ELR (cell line): Measurements from ENCODE around the gene NUMB.

ENCODE experiments used
- DNase-seq: peaks from one replicate; pipeline ENCODE4 v3.0.0-alpha.2; 2015; ENCODE audit warnings: low read depth

Gene NUMB

GRCh38 chr14:73289729-73290128 lies 168.6 kb downstream of the NUMB start:
- DNase-seq: no peak

GRCh38 chr14:73289308-73289707 lies 169.0 kb downstream of the NUMB start:
- no peak for DNase-seq

- DNase-seq: no peak
Observed at GRCh38 chr14:73287071-73287470, 171.3 kb downstream of the NUMB start.

GRCh38 chr14:73286598-73286997 lies 171.7 kb downstream of the NUMB start:
- DNase-seq: no peak

- DNase-seq: no peak
Observed at GRCh38 chr14:73285979-73286378, 172.4 kb downstream of the NUMB start.

GRCh38 chr14:73283608-73284379 lies 174.6 kb downstream of the NUMB start:
- peak; percentile 24 for DNase-seq

- no peak for DNase-seq
Observed at GRCh38 chr14:73280903-73281302, 177.4 kb downstream of the NUMB start.

- DNase-seq: no peak
Observed at GRCh38 chr14:73277376-73277775, 181.0 kb downstream of the NUMB start.

- DNase-seq: no peak
Observed at GRCh38 chr14:73276836-73277235, 181.5 kb downstream of the NUMB start.

- no peak for DNase-seq
Observed at GRCh38 chr14:73273799-73274198, 184.5 kb downstream of the NUMB start.

- DNase-seq: no peak
Observed at GRCh38 chr14:73272393-73272792, 186.0 kb downstream of the NUMB start.

GRCh38 chr14:73269729-73270531 lies 188.4 kb downstream of the NUMB start:
- peak; percentile 56 for DNase-seq

GRCh38 chr14:73267474-73267873 lies 190.9 kb downstream of the NUMB start:
- no peak for DNase-seq

GRCh38 chr14:73266317-73266716 lies 192.0 kb downstream of the NUMB start:
- DNase-seq: no peak

- DNase-seq: no peak
Observed at GRCh38 chr14:73265721-73266046, 192.7 kb downstream of the NUMB start.

GRCh38 chr14:73264885-73265720 lies 193.2 kb downstream of the NUMB start:
- no peak for DNase-seq

GRCh38 chr14:73264080-73264884 lies 194.1 kb downstream of the NUMB start:
- no peak for DNase-seq

- DNase-seq: no peak
Observed at GRCh38 chr14:73263606-73264005, 194.7 kb downstream of the NUMB start.

GRCh38 chr14:73262427-73263183 lies 195.7 kb downstream of the NUMB start:
- no peak for DNase-seq

- DNase-seq: no peak
Observed at GRCh38 chr14:73261520-73262426, 196.6 kb downstream of the NUMB start.
